DOHH2 (cell line): Measurements from ENCODE around the gene GATA2.

Experiments
- H3F3A ChIP-seq: fragments of 200-600 bp; sonication (generic), shearing (Covaris generic); 2 replicates; pipeline ENCODE4 v1.6.0; 2016; ENCODE audit warnings: antibody characterized with exemption, mild to moderate bottlenecking; ENCODE audit not compliant: control insufficient read depth, insufficient read depth
- H3K27ac ChIP-seq: fragments of 200-600 bp; sonication (generic); 2 replicates; pipeline ENCODE4 v1.5.1; 2014; ENCODE audit warnings: low read depth, mild to moderate bottlenecking, low read length, moderate library complexity
- H3K27me3 ChIP-seq: fragments of 200-600 bp; sonication (generic); 2 replicates; pipeline ENCODE4 v1.6.1; 2014; ENCODE audit warnings: mild to moderate bottlenecking, low read length, mixed read lengths; ENCODE audit not compliant: control insufficient read depth
- H3K36me3 ChIP-seq: fragments of 200-600 bp; sonication (generic); 2 replicates; pipeline ENCODE4 v1.6.1; 2014; ENCODE audit warnings: mild to moderate bottlenecking, low read length, moderate library complexity, mixed read lengths; ENCODE audit not compliant: control insufficient read depth
- H3K4me1 ChIP-seq: fragments of 200-600 bp; sonication (generic); 2 replicates; pipeline ENCODE4 v1.6.1; 2014; ENCODE audit warnings: mild to moderate bottlenecking, low read length, mixed read lengths; ENCODE audit not compliant: control insufficient read depth
- H3K4me2 ChIP-seq: fragments of 200-600 bp; sonication (generic); 2 replicates; pipeline ENCODE4 v1.6.0; 2014; ENCODE audit warnings: mild to moderate bottlenecking, low read length, moderate library complexity
- H3K4me3 ChIP-seq: fragments of 200-600 bp; sonication (generic); 2 replicates; pipeline ENCODE4 v1.5.1; 2014; ENCODE audit warnings: mild to moderate bottlenecking, low read length, mixed read lengths
- H3K79me2 ChIP-seq: fragments of 200-600 bp; sonication (generic); 2 replicates; pipeline ENCODE4 v1.6.1; 2014; ENCODE audit warnings: mild to moderate bottlenecking, low read length, mixed read lengths; ENCODE audit not compliant: control insufficient read depth
- H3K9me2 ChIP-seq: fragments of 200-600 bp; sonication (generic); replicated peaks from 2 replicates; pipeline ENCODE4 v1.6.1; 2014; ENCODE audit warnings: mild to moderate bottlenecking, low read length, mixed read lengths; ENCODE audit not compliant: control insufficient read depth
- H3K9me3 ChIP-seq: fragments of 200-600 bp; sonication (generic); 2 replicates; pipeline ENCODE4 v1.6.1; 2014; ENCODE audit warnings: antibody characterized with exemption, low read length, mixed read lengths; ENCODE audit not compliant: control insufficient read depth, insufficient read depth
- H4K20me1 ChIP-seq: fragments of 200-600 bp; sonication (generic); 2 replicates; pipeline ENCODE4 v1.6.0; 2014; ENCODE audit warnings: low read depth, mild to moderate bottlenecking, antibody characterized with exemption, low read length, moderate library complexity; ENCODE audit not compliant: control insufficient read depth, insufficient read depth
- EZH2phosphoT487 ChIP-seq: fragments of 200-600 bp; sonication (generic); IDR thresholded peaks from 2 replicates; pipeline ENCODE4 v1.6.1; 2017; ENCODE audit warnings: borderline replicate concordance, mild to moderate bottlenecking, antibody characterized with exemption, low read length, moderate library complexity, mixed read lengths
- TF ChIP-seq, protein P1 (sequence below): fragments of 200-600 bp; sonication (generic); IDR thresholded peaks from one replicate; pipeline ENCODE4 v1.5.1; 2014; ENCODE audit warnings: antibody characterized with exemption, mild to moderate bottlenecking, low read depth, low read length; ENCODE audit not compliant: poor library complexity, severe bottlenecking

The GATA2 gene

DNA sequence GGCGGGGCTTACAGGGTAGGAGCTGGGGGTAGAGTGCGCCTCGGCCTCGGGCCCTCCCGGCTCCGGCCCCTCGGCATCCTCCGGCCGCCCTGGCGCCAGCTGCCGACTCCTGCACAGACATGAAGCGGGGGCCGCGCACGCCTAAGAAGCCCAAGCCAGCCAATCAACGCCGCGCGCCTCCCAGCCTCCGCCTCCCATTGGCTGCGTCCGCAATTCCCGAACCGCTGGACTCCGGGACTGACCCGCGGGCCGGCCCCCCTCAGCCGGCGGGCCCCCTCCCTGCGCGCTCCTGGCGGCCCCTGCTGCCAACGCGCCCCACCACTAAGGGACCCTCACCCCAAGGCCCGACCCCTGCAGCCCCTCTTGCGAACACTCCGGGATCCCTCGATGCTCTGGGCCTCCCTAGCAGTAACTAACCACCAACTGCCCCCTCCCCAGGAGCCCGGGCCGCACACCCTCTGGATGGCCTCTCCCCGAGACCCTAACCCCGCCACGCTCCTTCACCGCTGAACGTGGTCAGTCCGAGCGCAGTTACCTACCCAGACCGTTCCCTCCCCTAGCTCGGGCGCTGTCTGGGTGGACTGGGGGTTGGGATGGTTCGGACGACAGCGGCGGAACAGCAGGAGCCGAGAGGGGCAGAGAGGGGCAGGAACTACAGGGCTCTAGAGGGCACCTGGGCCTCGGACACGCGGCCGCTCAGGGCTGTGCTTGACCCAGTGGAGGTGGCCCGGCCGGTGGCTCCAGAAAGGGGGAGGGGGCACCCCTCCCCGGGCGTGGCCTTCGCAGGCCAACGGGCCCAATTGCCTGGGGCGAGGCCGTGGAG is 5.0 kb downstream of the GATA2 start:
- H4K20me1 ChIP-seq, result no peaks in the 10 kb centered on the region
- H3K27me3 ChIP-seq, result peaks cover 96% of the 10 kb centered on the region

DNA sequence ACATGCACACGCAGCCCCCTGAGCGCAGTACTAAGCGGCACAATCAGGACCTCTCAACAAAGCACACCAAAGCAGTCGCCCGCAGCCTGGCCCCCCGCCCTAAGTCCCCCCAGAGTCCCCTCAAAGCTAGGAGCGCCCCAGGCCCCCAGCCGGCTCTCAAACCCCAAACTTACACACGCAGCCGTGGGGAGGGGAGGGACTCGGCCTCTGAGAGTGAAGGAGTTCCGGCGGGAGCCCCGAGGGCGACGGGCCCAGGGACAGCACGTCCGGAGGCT is 5.5 kb downstream of the GATA2 start:
- no peaks in the 10 kb centered on the region for H3K4me1 ChIP-seq

More for the DNA sequence above, 5.0 kb downstream of the GATA2 start:
- Histone ChIP-seq H3K4me3 (no peak overlapping the region), H3K79me2 (no peaks in the 10 kb centered on the region), H3K36me3 (no peaks in the 10 kb centered on the region), H3K4me2 (no peak overlapping the region), H3K9me2 (no peaks in the 10 kb centered on the region), H3K4me1 (no peaks in the 10 kb centered on the region), H3K27ac (no peak overlapping the region), H3K9me3 (no peaks in the 10 kb centered on the region), H3F3A (no peaks in the 10 kb centered on the region)
- no peak for TF ChIP-seq EZH2phosphoT487
- TF ChIP-seq, protein P1, sequence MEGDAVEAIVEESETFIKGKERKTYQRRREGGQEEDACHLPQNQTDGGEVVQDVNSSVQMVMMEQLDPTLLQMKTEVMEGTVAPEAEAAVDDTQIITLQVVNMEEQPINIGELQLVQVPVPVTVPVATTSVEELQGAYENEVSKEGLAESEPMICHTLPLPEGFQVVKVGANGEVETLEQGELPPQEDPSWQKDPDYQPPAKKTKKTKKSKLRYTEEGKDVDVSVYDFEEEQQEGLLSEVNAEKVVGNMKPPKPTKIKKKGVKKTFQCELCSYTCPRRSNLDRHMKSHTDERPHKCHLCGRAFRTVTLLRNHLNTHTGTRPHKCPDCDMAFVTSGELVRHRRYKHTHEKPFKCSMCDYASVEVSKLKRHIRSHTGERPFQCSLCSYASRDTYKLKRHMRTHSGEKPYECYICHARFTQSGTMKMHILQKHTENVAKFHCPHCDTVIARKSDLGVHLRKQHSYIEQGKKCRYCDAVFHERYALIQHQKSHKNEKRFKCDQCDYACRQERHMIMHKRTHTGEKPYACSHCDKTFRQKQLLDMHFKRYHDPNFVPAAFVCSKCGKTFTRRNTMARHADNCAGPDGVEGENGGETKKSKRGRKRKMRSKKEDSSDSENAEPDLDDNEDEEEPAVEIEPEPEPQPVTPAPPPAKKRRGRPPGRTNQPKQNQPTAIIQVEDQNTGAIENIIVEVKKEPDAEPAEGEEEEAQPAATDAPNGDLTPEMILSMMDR, result no peak

DNA sequence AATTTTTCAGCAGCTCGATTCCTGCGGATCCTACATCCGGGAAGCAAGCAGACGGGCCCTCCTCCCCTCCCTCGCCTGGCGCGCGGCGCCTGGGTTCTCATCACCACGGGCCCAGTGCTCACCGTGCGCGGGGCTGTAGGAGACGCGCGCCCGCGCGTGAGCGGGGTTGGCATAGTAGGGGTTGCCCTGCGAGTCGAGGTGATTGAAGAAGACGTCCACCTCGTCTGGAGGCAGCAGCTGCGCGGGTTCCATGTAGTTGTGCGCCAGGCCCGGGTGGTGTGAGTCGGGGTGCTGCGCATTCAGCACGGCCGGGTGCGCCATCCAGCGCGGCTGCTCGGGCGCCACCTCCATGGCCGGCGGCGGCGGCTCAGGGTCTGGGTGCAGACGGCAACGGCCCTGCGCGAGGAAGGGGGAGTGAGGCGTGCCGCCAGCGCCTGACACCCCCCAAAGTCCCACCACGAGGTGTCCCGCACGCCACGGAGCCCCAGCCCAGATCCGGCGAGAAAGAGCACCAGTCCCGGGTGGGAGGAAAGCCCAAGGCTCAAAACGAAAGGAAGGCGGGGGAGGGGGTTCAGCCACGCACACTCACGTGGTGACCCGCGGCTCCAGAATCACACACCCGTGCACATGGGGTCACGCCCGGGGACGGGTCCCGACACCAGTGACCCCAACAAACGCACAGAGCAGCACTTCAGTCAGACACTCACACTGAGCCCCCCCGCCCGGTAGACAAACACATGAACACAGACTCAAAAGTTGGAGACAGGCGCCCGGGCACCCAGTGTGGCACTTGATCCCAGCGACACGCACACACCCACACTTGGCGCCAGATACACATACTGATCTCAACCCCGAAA is 6.1 kb downstream of the GATA2 start:
- Histone ChIP-seq H3K9me3 (no peaks in the 10 kb centered on the region), H3K4me2 (no peak overlapping the region), H3K27me3 (peaks cover 92% of the 10 kb centered on the region), H3K4me3 (no peak overlapping the region), H3K27ac (no peak overlapping the region), H3K9me2 (no peaks in the 10 kb centered on the region), H3F3A (no peaks in the 10 kb centered on the region), H4K20me1 (no peaks in the 10 kb centered on the region), H3K79me2 (no peaks in the 10 kb centered on the region), H3K4me1 (no peaks in the 10 kb centered on the region), H3K36me3 (no peaks in the 10 kb centered on the region)
- TF ChIP-seq, protein P1, result no peak
- no peak for TF ChIP-seq EZH2phosphoT487

More for the DNA sequence above, 5.5 kb downstream of the GATA2 start:
- H3K79me2 ChIP-seq, result no peaks in the 10 kb centered on the region
- TF ChIP-seq, protein P1, result no peak
- no peaks in the 10 kb centered on the region for H3K36me3 ChIP-seq
- no peak overlapping the region for H3K4me3 ChIP-seq
- no peaks in the 10 kb centered on the region for H3F3A ChIP-seq
- no peaks in the 10 kb centered on the region for H3K9me2 ChIP-seq
- no peak overlapping the region for H3K27ac ChIP-seq
- peaks cover 96% of the 10 kb centered on the region for H3K27me3 ChIP-seq
- H4K20me1 ChIP-seq, result no peaks in the 10 kb centered on the region
- no peaks in the 10 kb centered on the region for H3K9me3 ChIP-seq
- H3K4me2 ChIP-seq, result no peak overlapping the region
